ENCODE measurements around the gene CELF2. TPM values are rescaled to one million over a fixed set of nuclear protein-coding genes. Genes with fewer than 3 reads are reported as not detected.

The CELF2 gene
- total and polyA plus RNA-seq, 2 of the 4 experiments (the other 2 are of a cell fraction) = 3.5 to 6.6 TPM

- Histone ChIP-seq H3K9ac (ENCODE audit: low read depth, low read length) (no peak overlapping the region), H2BK5ac (ENCODE audit: low read depth, low read length, poor library complexity, severe bottlenecking) (no peak overlapping the region)
- no peak for DNase-seq
Measured at GRCh38 chr10:11311027-11311426, 293.4 kb downstream of the CELF2 start.

More at GRCh38 chr10:11311027-11311426, 293.4 kb downstream of the CELF2 start:
- Histone ChIP-seq H2BK20ac (ENCODE audit: low read depth, low read length) (no peak overlapping the region), H3K4ac (ENCODE audit: low read depth, low read length) (no peak overlapping the region), H3K14ac (replicated peaks; ENCODE audit: low read depth, low read length) (no peak overlapping the region), H3K4me3 (ENCODE audit: insufficient read depth, low read depth, low read length) (no peak overlapping the region), H3K9me1 (ENCODE audit: insufficient read depth, low read length) (no peaks in the 10 kb centered on the region), H3K36me3 (ENCODE audit: control insufficient read depth, insufficient read depth, low read length) (no peaks in the 10 kb centered on the region), H3K9me3 (ENCODE audit: control insufficient read depth, insufficient read depth, low read length) (peaks cover 19% of the 10 kb centered on the region), H4K91ac (ENCODE audit: insufficient read depth, low read depth, low read length) (no peak overlapping the region), H2AFZ (replicated peaks; ENCODE audit: low read length, poor library complexity) (no peak overlapping the region), H3K18ac (ENCODE audit: low read depth, low read length) (no peak overlapping the region), H2BK120ac (ENCODE audit: low read depth, low read length) (no peak overlapping the region), H3K56ac (ENCODE audit: extremely low read depth, insufficient read depth, low read length) (no peak overlapping the region), H3K4me2 (ENCODE audit: low read depth, low read length) (no peak overlapping the region), H4K5ac (ENCODE audit: low read depth, low read length) (no peak overlapping the region), H4K20me1 (ENCODE audit: insufficient read depth, low read length) (no peaks in the 10 kb centered on the region), H2BK15ac (ENCODE audit: low read depth, low read length) (no peak overlapping the region), H2AK5ac (ENCODE audit: low read depth, low read length) (no peak overlapping the region), H4K8ac (ENCODE audit: low read depth in 2 of 2, low read length in 2 of 2) (no peak overlapping the region), H3K27ac (ENCODE audit: insufficient read depth, low read length) (no peak overlapping the region), H3K23ac (ENCODE audit: low read depth, low read length) (no peak overlapping the region), H3K27me3 (ENCODE audit: control insufficient read depth, insufficient read depth, low read length) (no peaks in the 10 kb centered on the region), H3K4me1 (ENCODE audit: control insufficient read depth, insufficient read depth, low read length) (no peaks in the 10 kb centered on the region), H2AK9ac (replicated peaks; ENCODE audit: low read depth, low read length, poor library complexity) (no peak overlapping the region), H3K79me1 (ENCODE audit: low read depth in 1 of 2, low read length in 2 of 2) (no peaks in the 10 kb centered on the region)
- no TSS peak for BruUV-seq (replicated peaks)
- dilution Hi-C loops (cut with HindIII; ENCODE audit: low sequenced_read_pairs, unreplicated experiment) (no loop called here), in situ Hi-C loops (cut with MboI; ENCODE audit: low sequenced_read_pairs) (no loop called here), intact Hi-C loops (cut with micrococcal nuclease) (no loop called here)
- ChIA-PET CTCF (no interaction called here), POLR2A (ENCODE audit: unreplicated experiment) (no interaction called here)
- no peak for ATAC-seq (ENCODE audit: low read depth)
- TF ChIP-seq RFX5 (IDR thresholded peaks at IDR 0.05; ENCODE audit: low read depth, low read length) = no peak
- TF ChIP-seq MAFK (IDR thresholded peaks at IDR 0.05; ENCODE audit: low read depth, low read length) = no peak
- TF ChIP-seq, protein P1, sequence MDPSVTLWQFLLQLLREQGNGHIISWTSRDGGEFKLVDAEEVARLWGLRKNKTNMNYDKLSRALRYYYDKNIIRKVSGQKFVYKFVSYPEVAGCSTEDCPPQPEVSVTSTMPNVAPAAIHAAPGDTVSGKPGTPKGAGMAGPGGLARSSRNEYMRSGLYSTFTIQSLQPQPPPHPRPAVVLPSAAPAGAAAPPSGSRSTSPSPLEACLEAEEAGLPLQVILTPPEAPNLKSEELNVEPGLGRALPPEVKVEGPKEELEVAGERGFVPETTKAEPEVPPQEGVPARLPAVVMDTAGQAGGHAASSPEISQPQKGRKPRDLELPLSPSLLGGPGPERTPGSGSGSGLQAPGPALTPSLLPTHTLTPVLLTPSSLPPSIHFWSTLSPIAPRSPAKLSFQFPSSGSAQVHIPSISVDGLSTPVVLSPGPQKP (IDR thresholded peaks at IDR 0.05; ENCODE audit: borderline replicate concordance, low read depth, low read length) = no peak
- TF ChIP-seq NFE2L2 (IDR thresholded peaks at IDR 0.05; ENCODE audit: low read depth, low read length) = no peak
- TF ChIP-seq MAZ (IDR thresholded peaks at IDR 0.05; ENCODE audit: borderline replicate concordance, low read depth, low read length) = no peak
- TF ChIP-seq RCOR1 (IDR thresholded peaks at IDR 0.05; ENCODE audit: insufficient replicate concordance, low read length) = no peak
- no peak for TF ChIP-seq RAD21 (IDR thresholded peaks at IDR 0.05; ENCODE audit: low read length)
- TF ChIP-seq FOS (IDR thresholded peaks at IDR 0.05; ENCODE audit: low read depth, low read length) = no peak
- TF ChIP-seq BHLHE40 (IDR thresholded peaks at IDR 0.05; ENCODE audit: low read depth, low read length) = no peak
- no peak for TF ChIP-seq SMC3 (IDR thresholded peaks at IDR 0.05; ENCODE audit: low read depth, low read length)
- TF ChIP-seq MXI1 (IDR thresholded peaks at IDR 0.05; ENCODE audit: borderline replicate concordance, low read depth, low read length) = no peak
- no peak for TF ChIP-seq USF2 (IDR thresholded peaks at IDR 0.05; ENCODE audit: low read depth, low read length)
- no peak for TF ChIP-seq POLR2A (IDR thresholded peaks at IDR 0.05; ENCODE audit: low read depth, low read length)
- TF ChIP-seq CTCF (conservative IDR thresholded peaks at IDR 0.05; ENCODE audit: low read depth, low read length) = no peak
- no peak for TF ChIP-seq CEBPB (IDR thresholded peaks at IDR 0.05; ENCODE audit: low read depth, low read length)
- no peak for TF ChIP-seq CHD1 (IDR thresholded peaks at IDR 0.05; ENCODE audit: low read depth, low read length)
- no CpG with 5 or more reads among the region's 2 CpGs for WGBS, 2 experiments (ENCODE audit: extremely low coverage in 2 of 2, insufficient read length in 1 of 2)
